Stimulated activated CD4-positive, alpha-beta T cell treated with anti-CD3 and anti-CD28 coated beads, Interleukin-1b, Interleukin-23, amount 100 ng/mL, for 1 hour (primary cell): ENCODE data around the gene MYO1D.
"Not testable (repeated sequence)": the region's sequence is repeated elsewhere in the genome, so short reads cannot be mapped to it uniquely, and the experiment has no call there.

Source experiments
- DNase-seq, 2 donors: peaks; one replicate each; pipeline ENCODE4 v3.0.0-alpha.2; 2020; ENCODE audit warnings: low read depth in 2 of 2

Gene MYO1D

DNA sequence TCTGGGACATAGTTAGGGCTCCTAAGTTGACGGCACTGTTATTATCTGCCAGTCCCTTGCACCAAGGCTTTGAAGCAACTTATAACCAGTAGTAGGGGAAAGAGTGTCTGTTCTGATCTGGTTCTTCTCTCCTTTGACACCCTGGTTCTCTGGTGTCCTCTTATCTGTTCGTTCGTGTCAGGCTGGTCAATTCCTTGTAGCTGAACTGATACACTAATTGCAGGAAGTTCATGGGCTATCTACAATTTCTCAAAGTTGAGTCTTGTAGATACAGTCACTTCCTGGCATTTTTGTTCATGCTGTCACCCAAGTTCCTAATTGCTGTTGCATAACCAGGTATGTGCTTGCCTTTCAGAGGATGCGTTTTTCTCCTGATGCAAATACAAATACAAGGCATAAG, 17.3 kb upstream of the MYO1D start:
- no peak for DNase-seq

DNA sequence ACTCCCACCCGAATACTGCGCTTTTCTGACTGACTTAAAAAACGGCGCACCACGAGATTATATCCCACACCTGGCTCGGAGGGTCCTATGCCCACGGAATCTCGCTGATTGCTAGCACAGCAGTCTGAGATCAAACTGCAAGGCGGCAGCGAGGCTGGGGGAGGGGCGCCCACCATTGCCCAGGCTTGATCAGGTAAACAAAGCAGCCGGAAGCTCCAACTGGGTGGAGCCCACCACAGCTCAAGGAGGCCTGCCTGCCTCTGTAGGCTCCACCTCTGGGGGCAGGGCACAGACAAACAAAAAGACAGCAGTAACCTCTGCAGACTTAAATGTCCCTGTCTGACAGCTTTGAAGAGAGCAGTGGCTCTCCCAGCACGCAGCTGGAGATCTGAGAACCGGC, 10.5 kb upstream of the MYO1D start:
- DNase-seq: not testable (repeated sequence)

DNA sequence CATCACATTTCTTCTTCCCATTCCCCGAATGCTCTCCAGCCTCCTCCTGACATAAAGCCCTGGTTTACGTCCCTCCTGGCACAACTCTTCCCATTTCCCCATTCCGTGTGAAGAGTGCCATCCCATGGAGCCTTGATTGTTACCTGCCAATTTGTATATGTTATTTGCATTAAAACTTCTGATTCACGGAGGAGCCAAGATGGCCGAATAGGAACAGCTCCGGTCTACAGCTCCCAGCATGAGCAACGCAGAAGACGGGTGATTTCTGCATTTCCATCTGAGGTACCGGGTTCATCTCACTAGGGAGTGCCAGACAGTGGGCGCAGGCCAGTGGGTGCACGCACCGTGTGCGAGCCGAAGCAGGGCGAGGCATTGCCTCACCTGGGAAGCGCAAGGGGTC, 10.0 kb upstream of the MYO1D start:
- not testable (repeated sequence) for DNase-seq

DNA sequence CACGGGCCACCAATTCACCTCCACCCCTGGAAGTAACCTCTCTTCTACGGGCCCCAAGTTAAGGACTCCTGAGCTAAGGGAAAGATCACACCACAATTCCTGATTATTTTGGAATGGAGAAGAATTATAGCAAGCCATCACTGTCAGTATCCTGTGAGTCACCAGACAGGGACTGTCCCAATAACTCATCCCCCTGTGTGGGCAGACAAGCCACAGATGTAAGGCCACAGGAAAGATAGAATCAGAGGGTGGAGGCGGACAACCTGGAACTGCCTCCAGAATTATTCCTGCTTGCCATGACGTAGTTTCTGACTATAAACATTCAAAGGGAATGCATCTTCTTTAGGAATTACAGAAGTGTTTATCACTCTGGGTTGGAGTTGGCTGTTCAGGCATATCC, 5.8 kb upstream of the MYO1D start:
- no peak for DNase-seq

DNA sequence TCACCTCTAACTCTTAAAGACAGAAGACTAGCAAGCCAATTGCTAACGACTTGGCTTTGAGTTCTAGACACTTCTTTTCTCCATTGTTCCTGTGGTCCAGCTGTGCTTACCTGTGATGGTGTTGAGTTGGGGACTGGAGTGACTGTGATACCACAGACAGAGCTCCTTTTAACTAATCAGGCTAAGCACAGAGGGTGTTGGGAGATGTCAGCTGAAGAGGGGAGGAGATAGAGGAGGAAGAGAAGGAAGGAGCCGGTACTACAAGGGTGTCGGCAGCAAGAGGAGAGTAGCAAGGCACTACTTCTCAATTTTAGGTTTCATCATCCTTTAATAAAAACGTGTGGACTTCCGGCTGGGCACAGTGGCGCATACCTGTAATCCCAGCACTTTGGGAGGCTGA, 5.1 kb upstream of the MYO1D start:
- DNase-seq: no peak

DNA sequence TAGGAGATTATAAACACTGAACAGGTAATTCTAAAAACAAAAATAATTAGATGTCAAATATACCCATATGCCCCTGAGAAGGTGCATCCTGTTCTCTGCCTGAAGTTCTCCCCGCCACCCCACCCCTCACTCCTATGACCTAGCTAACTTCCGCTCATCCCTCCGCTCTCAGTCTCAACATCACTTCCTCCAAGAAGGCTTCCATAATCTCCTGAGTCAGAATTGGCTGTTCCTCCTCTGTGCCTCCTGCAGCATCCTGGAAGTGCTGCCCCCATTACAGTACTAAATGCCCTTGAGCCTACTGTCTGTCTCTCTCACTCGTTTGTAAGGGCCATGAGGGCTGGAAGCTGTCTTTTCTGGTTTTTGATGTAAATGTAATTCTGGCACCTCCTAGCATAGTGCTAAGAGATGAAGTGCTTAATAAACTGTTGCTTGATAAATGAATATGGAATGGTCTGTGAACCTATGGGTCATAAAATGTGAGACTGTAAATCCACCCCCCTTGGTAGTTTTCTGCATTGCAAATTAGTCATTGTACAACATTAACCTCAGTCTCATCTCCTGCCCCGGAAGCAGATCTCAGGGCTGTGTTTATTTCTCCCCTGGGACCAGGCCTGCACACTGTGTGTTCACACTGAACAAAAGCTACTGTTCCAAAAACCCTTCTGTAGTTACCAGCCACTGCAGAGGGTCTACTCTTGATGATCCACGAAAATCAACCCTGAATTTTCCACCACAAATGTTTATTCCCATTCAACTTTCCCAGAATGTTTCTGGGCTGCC, 3.9 kb upstream of the MYO1D start:
- no peak for DNase-seq

DNA sequence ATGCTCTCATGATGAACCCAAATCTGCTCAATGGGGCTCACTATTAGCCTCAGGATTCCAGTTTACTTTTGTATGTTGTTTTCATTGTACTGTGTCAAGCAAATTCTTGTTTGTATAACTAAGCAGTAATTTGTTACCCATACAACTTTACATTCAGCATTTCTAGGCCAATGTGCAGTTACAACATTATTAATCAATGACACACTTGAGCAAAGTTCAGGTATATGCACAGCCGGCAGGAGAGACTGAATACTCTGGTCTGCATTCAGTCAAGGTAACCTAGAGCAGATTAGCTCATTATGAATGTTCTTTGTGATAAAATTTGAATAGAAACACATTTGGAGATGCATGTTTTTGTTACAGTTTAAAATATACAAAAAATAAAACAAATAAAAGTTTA, 2.2 kb upstream of the MYO1D start:
- no peak for DNase-seq

DNA sequence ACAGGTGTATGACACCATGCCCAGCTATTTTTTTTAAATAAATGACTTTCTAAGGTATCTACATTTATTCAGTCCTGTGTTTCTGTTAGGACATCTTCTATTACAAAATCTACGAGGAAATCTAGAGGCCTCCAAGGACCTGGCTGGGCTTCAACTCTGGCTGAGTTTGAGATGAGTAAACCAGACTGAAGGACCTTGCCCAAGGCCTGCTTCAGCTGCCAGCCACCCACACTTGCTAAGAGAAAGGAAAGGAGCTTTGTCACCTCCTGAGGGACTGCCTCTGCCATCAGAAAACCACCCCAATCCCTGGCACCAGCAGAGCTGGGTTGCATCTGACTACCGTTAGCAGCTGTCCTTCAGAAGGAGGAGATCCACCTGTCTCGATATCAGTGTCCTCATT, 1.3 kb upstream of the MYO1D start:
- DNase-seq: no peak

DNA sequence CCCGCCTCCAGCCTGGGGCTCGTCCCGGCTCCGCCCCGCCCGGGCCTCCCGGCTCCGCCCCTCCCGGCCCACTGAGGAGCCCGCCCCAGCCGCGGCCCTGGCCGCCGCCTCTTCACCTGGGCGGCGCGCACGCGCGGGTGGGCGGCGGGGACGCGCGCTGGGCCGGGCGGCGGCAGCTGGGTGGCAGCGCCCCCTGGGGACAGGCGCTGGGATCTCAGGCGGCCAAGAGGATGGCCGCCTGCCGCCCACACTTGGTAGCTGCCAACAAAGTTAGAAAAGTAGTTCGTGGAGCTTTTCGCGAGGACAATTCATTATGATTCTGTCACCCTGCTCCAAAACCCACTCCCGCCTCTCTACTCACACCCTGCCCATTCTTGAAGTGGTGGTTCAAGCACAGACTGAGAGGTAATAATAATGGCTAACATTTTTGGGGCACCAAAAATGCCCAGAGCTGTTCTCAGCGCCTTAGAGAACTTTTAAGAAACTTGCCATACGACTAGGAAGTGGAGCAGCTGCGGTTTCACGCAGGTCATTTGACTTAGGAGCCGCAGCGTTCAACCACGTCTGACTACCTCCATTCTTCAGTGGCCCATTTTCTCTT, 340 bp upstream of the MYO1D start:
- DNase-seq: peak; percentile 86

DNA sequence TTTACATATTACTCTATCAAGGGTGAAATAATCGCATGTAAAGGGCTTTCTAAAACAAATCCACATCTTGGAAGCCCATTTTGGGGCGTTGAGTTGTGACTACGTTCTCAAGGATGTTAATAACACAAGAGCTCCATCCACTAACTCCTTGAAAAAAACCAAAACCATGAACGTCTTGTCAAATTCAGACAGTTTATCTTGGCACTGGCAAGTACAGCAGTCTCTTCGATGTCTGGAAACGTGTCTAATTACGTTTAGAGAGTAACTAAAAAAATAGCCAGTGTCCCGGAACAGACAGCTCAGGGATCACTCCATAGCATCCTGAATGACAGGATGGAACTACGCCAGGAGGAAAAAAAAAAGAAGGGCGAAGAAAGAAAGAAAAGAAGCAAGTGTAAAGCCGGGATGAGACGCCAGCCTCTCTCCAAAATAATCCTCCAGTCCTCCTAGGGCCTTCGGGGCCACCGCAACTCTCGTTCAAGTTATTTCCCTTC, 954 bp downstream of the MYO1D start:
- DNase-seq: no peak

DNA sequence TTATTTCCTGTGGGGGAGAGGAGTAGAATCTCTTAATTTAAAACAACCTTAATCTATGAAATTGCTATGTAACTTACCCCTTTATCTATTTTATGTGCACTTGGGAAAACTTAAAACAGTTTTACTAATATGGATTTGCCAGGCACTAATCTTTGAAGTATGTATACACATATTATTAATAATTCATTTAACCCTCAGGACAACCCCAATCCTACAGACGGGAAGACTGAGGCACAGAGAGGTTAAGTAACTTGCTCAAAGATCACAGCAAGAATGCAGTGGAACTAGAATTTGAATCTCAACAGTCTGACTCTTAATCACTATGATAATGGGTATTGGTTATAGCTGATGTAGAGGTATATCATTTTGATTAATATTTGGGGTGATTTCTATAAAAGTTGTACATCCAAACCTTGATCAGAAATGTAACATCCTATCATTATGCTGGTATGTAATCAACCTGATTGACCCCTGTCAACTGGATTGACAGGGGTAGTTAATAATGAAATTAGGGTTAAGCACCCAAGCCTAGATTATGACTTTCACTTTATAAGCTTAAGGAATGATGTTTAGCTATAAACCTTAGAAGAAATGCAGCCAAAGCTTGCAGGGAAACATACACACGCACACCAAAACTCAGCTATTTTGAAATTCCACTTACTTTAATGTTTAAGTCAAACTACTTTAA, 1.6 kb downstream of the MYO1D start:
- DNase-seq: no peak

DNA sequence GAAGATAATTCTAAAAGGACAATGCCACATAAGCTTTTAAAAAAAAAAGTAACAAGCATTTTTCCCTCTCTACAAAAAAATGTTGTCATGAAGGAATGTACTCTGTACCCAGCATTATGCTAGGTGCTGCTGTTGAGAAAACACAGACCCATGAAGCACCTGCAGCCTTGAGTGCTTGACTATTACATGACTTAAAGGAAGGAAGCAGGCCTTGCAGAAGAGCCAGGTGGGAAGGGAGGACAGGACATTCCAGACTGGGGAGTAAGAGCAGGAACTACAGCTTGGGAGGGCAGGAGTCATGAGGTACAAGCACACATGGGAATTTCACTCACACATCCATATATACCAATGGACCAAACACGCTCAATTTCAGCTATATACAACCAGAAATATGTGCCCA, 3.8 kb downstream of the MYO1D start:
- DNase-seq: no peak

DNA sequence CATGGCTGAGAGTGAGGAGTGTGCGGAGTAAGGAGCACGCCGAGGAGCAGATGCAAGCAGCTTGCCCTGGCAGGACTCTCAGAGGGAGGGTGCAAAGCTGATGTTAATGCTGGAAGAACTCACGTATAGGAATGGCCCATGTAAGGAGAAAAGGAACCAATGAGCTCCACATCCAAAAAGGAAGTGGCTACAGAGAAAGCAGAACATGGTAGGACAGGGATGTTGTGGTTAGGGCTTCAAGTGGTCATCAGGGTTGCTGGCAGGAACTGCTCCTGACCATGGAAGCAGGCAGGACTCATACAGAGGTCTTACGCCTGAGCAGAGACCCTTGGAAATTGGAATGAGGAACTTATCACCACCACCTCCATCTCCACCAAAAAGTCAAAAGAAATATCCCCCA, 5.2 kb downstream of the MYO1D start:
- no peak for DNase-seq

DNA sequence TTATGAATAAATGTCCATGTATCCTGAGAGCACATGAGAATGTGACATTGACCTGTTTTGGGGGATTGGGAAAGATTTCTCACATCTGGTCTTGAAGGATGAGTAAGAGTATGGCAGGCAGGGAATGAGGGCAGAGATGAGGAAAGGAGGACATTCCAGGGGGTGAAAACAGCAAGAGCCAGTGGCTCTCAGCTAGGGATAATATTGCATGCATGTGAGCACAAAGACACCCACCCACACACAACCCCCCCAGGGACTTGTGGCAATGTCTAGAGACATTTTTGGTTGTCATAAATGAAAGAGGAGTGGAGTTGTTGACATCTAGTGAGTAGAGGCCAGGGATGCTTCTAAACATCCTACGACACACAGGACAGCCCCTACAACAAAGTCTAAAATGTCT, 6.0 kb downstream of the MYO1D start:
- DNase-seq: no peak

DNA sequence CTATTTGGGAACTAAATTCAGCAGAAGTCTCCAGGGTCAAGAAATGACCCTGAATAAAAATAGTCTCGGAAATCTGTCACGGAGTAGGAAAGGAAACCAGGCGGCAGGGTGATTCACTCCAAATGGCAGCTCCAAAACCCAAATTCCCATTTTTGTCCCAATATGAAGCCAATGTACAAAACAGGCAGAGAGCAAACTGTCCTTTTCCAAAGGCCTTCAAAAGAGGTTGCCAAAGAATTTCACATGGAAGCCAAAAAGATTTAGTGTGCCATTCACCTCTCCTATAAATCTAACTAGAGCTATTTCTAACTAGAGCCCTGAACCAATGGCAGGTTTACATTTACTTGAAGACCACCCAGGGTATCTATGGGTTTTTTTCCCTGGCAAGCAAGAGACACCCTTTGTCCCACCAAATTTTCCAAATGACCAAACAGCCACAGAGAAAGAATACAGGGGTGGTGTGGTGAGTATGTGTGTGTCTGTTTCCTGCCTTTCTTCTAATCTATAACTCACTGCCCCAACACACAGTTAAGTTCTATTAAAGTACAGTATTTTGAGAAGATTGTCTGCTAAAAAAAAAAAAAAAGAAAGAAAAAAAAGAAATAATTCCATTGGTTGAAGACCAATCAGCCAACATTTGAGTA, 6.8 kb downstream of the MYO1D start:
- no peak for DNase-seq

DNA sequence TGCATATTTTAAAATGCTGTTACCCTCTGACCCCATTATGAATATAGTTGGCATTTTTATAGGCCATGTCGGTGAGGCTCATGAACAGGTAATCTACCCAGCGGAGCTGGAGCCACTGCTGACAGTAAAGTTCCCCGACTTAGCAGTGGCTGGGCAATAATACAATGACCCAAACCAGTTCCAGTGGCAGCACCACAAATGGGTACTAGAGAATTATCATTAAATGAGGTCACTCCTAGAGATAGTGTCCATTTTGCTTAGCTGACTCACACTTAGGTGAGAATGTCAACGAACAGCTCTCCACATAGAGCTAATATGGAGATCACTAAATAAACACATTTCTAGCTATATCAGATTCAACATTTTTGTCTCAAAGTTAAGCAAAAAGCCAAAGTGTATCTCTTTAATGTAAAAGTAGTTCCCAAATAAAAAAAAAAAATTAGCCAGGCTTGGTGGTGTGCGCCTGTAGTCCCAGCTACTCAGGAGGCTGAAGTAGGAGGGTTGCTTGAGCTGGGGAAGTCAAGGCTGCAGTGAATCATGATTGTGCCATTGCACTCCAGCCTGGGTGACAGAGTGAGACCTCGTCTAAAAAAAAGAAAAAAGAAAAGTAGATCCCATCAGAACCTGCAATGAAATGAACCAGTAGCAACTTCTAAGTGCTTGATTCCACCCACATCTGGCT, 7.4 kb downstream of the MYO1D start:
- DNase-seq: no peak

DNA sequence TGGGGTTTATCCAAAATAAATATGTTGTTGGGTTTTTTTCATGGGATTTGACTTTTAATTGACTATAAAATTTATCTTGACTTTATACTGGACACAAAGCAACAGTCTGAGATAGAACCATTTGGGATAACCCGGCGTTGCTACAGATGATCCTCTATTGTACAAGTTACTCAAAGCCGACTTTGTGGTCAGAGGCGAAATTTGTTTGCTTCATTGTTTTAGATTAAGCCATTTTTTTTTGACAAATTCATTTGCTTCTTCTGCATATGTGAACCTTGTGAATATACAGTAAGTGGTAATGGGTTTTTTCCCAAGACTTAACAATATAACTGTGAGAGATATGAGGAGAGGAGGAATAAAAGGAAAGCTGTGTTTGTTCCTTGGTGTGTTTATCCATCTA, 11.8 kb downstream of the MYO1D start:
- DNase-seq: no peak

DNA sequence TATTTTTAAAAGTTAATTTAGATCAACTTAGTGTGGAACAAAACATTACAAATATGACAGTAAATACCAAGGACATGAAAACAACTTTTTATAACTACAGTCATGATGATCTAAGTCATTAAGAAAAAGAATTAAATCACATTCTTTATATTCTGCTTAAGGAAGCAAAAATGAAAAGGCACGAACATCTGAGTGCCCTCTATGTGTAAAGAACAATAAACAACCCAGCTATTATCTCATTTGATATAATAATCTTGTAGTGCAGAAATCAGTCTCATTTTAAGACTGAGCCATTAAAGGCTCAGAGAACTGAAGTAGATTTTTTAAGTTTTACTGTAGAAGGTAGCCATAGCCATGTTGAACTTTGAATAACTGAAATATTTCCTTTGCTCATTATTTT, 13.4 kb downstream of the MYO1D start:
- DNase-seq: no peak

DNA sequence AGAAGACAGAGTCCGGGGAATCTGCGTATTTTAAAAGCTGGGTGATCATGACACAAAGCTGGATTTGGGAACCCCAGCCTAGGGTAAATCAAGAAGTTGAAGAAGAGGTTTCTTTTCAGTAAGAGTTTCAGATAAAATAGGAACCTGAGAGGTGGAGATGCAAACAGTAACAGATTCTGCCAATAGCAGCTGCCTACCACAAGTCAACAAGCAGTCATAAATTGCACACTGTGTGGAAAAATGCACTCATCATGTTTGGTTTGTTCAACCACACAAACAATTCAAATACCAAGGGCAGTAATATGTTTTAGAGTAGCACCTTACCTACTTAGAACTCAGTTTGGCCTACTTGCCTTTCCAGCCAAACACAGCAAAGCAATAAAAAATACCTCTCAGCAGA, 14.0 kb downstream of the MYO1D start:
- DNase-seq: no peak

DNA sequence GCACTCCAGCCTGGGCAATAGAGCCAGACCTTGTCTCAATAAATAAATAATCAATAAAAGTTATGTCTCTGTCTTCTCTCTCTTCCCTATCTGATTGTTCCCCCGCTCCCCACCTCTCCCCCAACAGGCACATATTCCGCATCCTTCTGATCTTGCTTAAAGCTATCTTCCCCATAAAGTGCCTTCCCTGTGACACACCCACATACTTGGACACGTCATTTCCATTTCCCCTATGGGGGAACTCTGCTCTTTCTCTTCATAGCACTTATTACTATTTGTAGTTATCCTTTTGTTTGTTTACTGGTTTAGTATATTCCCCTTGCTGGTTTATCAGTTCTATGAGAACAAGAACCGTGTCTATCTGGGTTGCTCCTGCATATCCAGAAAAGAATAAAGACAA, 14.9 kb downstream of the MYO1D start:
- no peak for DNase-seq

DNA sequence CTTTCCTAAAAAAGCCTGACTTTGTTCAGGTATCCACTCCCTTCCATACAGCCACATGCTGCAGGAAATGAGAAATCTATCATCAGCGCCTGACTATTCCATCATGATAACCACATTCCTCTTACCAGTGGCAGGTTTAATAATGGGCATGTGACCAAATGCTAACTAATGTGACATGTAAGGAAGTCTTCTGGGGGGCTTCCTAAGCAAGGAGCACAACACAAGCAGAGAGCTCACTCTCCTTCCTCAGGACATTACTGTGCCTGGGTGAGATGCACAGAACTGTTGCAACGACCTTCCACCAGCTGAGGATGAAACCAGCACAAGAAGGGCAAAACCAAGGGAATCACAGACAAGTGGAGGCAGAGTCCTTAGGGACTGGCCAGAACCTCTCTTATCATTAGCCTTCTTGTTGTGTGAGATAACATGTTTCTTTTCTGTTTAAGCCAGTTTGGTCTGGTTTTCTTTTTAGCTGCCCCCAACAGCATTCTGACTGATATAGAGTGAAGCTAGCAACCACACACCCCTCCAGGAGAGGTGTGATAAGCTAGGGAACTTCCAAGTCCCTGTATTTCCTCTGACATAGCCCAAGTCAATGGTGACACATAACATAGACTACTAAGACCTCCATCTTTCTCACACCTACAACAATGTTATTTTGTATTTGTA, 16.9 kb downstream of the MYO1D start:
- no peak for DNase-seq
